SK-N-SH treated with all-trans-retinoic acid at 6 μM for 48 hours (cell line): ENCODE results near the gene DISP3.

Experiments
- ATAC-seq: fragments of 200-7000 bp; cut with Tn5 transposase; 3 replicates; pipeline ENCODE4 v1.9.1; 2020; ENCODE audit warnings: mild to moderate bottlenecking, moderate library complexity
- BACH2 ChIP-seq: fragments of 250-450 bp; sonication (Bioruptor Pico); IDR thresholded peaks from 2 replicates; pipeline ENCODE4 v1.9.0; 2021; ENCODE audit warnings: mild to moderate bottlenecking, borderline replicate concordance
- CSDC2 ChIP-seq: fragments of 250-450 bp; sonication (Bioruptor Pico); IDR thresholded peaks from 2 replicates; pipeline ENCODE4 v1.5.0; 2020; ENCODE audit warnings: mild to moderate bottlenecking, moderate library complexity
- ESRRG ChIP-seq: fragments of 250-450 bp; sonication (Bioruptor Pico); IDR thresholded peaks from 2 replicates; pipeline ENCODE4 v1.6.1; 2021; ENCODE audit warnings: mild to moderate bottlenecking
- GLIS3 ChIP-seq: fragments of 250-450 bp; sonication (Bioruptor Pico); IDR thresholded peaks from 2 replicates; pipeline ENCODE4 v1.5.0; 2020; ENCODE audit warnings: mild to moderate bottlenecking, moderate library complexity
- ISL1 ChIP-seq: fragments of 250-450 bp; sonication (Bioruptor Pico); IDR thresholded peaks from 2 replicates; pipeline ENCODE4 v2.1.2; 2022; ENCODE audit warnings: mild to moderate bottlenecking, moderate library complexity
- OSR1 ChIP-seq: fragments of 250-450 bp; sonication (Bioruptor Pico); IDR thresholded peaks from 2 replicates; pipeline ENCODE4 v1.8.0; 2022; ENCODE audit warnings: moderate library complexity, mild to moderate bottlenecking, inconsistent platforms
- PPARA ChIP-seq: fragments of 250-450 bp; sonication (Bioruptor Pico); IDR thresholded peaks from 2 replicates; pipeline ENCODE4 v1.5.0; 2020; ENCODE audit warnings: mild to moderate bottlenecking, borderline replicate concordance
- RARB ChIP-seq: fragments of 250-450 bp; sonication (Bioruptor Pico); IDR thresholded peaks from 2 replicates; pipeline ENCODE4 v1.8.0; 2021; ENCODE audit warnings: mild to moderate bottlenecking, moderate library complexity
- SNAI2 ChIP-seq: fragments of 250-450 bp; sonication (Bioruptor Pico); IDR thresholded peaks from 2 replicates; pipeline ENCODE4 v1.5.0; 2020; ENCODE audit warnings: mild to moderate bottlenecking, moderate library complexity
- TCF4 ChIP-seq: fragments of 250-450 bp; sonication (Bioruptor Pico); IDR thresholded peaks from 2 replicates; pipeline ENCODE4 v1.8.0; 2021; ENCODE audit warnings: mild to moderate bottlenecking, moderate library complexity, borderline replicate concordance
- TOX ChIP-seq: fragments of 250-450 bp; sonication (Bioruptor Pico); IDR thresholded peaks from 2 replicates; pipeline ENCODE4 v1.8.0; 2021; ENCODE audit warnings: mild to moderate bottlenecking, moderate library complexity, borderline replicate concordance
- ZC3H10 ChIP-seq: fragments of 250-450 bp; sonication (Bioruptor Pico); IDR thresholded peaks from 2 replicates; pipeline ENCODE4 v1.5.1; 2021; ENCODE audit warnings: mild to moderate bottlenecking, moderate library complexity
- ZFP3 ChIP-seq: fragments of 250-450 bp; sonication (Bioruptor Pico); IDR thresholded peaks from 2 replicates; pipeline ENCODE4 v1.5.0; 2020; ENCODE audit warnings: mild to moderate bottlenecking, moderate library complexity
- ZFP30 ChIP-seq: fragments of 450-650 bp; formaldehyde crosslinking; IDR thresholded peaks from 2 replicates; pipeline ENCODE4 v1.5.0; 2022; ENCODE audit warnings: mild to moderate bottlenecking, moderate library complexity
- ZNF565 ChIP-seq: fragments of 450-650 bp; formaldehyde crosslinking; conservative IDR thresholded peaks from 2 replicates; pipeline ENCODE4 v1.5.0; 2020; ENCODE audit warnings: low read depth, mild to moderate bottlenecking, moderate library complexity
- ZNF70 ChIP-seq: fragments of 450-650 bp; formaldehyde crosslinking; IDR thresholded peaks from 2 replicates; pipeline ENCODE4 v1.5.0; 2020; ENCODE audit warnings: mild to moderate bottlenecking, moderate library complexity
- ZNF8 ChIP-seq: fragments of 450-650 bp; formaldehyde crosslinking; IDR thresholded peaks from 2 replicates; pipeline ENCODE4 v1.5.0; 2020; ENCODE audit warnings: mild to moderate bottlenecking, moderate library complexity
- TF ChIP-seq, protein P1 (sequence below): fragments of 250-450 bp; sonication (Bioruptor Pico); IDR thresholded peaks from 2 replicates; pipeline ENCODE4 v1.8.0; 2020; ENCODE audit warnings: mild to moderate bottlenecking, moderate library complexity, borderline replicate concordance
- TF ChIP-seq, protein P2 (sequence below): fragments of 250-450 bp; sonication (Bioruptor Pico); IDR thresholded peaks from 2 replicates; pipeline ENCODE4 v1.8.0; 2021; ENCODE audit warnings: low read depth, mild to moderate bottlenecking, moderate library complexity, borderline replicate concordance
- TF ChIP-seq, protein P3 (sequence below): fragments of 250-450 bp; sonication (Bioruptor Pico); IDR thresholded peaks from 2 replicates; pipeline ENCODE4 v1.5.1; 2021; ENCODE audit warnings: mild to moderate bottlenecking, moderate library complexity
- TF ChIP-seq, protein P4 (sequence below): fragments of 250-450 bp; sonication (Bioruptor Pico); IDR thresholded peaks from 2 replicates; pipeline ENCODE4 v1.5.0; 2020; ENCODE audit warnings: mild to moderate bottlenecking, moderate library complexity
- TF ChIP-seq, protein P5 (sequence below): fragments of 250-450 bp; sonication (Bioruptor Pico); IDR thresholded peaks from 2 replicates; pipeline ENCODE4 v1.5.1; 2020; ENCODE audit warnings: low read depth, mild to moderate bottlenecking, moderate library complexity

Gene DISP3

DNA sequence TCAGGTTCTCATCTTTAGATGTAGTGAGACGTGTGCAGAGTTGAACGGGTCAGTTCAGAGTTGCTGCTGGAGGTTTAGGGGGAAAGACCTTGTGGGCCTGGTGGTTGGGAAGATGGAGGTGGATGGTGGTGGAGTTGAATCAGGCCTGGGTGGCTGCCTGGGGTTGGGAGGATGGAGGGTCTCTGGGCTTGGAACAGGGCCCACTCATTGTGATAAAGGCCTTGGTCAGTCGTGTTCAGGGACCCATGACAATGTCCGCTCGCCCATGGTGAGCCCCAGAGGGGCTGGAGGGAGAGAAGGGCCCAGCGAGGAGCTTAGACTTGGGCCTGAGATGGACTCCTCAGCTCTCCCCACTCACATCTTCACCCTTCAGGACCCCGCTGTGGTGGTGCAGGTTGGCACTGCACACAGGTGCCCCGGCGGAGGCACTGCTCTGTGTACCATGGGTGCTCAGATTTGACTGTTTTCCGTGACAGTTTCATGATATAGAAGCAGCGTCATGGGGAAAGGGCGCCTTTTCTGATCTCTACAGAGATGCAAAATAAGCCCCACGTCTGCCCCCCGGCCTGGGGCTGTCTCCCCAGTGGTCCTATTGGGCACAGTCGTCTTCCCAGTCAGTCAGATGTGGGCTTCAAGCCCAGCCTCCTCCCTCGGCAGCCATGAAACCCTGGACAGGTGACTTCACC, 39.2 kb downstream of the DISP3 start:
- no peak for ATAC-seq
- TF ChIP-seq ISL1 (CRISPR knock-in tag) (no peak), ZFP30 (no peak), GLIS3 (no peak), ZNF70 (CRISPR knock-in tag) (no peak), RARB (CRISPR knock-in tag) (no peak), CSDC2 (CRISPR knock-in tag) (no peak), PPARA (CRISPR knock-in tag) (no peak), OSR1 (CRISPR knock-in tag) (no peak), ZNF565 (CRISPR knock-in tag) (no peak), TCF4 (CRISPR knock-in tag) (no peak), ZC3H10 (CRISPR knock-in tag) (no peak), ESRRG (CRISPR knock-in tag) (no peak), ZFP3 (no peak), ZNF8 (CRISPR knock-in tag) (no peak), BACH2 (no peak), TOX (CRISPR knock-in tag) (no peak)
- TF ChIP-seq, protein P1, sequence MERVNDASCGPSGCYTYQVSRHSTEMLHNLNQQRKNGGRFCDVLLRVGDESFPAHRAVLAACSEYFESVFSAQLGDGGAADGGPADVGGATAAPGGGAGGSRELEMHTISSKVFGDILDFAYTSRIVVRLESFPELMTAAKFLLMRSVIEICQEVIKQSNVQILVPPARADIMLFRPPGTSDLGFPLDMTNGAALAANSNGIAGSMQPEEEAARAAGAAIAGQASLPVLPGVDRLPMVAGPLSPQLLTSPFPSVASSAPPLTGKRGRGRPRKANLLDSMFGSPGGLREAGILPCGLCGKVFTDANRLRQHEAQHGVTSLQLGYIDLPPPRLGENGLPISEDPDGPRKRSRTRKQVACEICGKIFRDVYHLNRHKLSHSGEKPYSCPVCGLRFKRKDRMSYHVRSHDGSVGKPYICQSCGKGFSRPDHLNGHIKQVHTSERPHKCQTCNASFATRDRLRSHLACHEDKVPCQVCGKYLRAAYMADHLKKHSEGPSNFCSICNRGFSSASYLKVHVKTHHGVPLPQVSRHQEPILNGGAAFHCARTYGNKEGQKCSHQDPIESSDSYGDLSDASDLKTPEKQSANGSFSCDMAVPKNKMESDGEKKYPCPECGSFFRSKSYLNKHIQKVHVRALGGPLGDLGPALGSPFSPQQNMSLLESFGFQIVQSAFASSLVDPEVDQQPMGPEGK (CRISPR knock-in tag) = no peak
- TF ChIP-seq, protein P2, sequence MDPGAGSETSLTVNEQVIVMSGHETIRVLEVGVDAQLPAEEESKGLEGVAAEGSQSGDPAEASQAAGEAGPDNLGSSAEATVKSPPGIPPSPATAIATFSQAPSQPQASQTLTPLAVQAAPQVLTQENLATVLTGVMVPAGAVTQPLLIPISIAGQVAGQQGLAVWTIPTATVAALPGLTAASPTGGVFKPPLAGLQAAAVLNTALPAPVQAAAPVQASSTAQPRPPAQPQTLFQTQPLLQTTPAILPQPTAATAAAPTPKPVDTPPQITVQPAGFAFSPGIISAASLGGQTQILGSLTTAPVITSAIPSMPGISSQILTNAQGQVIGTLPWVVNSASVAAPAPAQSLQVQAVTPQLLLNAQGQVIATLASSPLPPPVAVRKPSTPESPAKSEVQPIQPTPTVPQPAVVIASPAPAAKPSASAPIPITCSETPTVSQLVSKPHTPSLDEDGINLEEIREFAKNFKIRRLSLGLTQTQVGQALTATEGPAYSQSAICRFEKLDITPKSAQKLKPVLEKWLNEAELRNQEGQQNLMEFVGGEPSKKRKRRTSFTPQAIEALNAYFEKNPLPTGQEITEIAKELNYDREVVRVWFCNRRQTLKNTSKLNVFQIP (CRISPR knock-in tag) = no peak
- TF ChIP-seq, protein P3, sequence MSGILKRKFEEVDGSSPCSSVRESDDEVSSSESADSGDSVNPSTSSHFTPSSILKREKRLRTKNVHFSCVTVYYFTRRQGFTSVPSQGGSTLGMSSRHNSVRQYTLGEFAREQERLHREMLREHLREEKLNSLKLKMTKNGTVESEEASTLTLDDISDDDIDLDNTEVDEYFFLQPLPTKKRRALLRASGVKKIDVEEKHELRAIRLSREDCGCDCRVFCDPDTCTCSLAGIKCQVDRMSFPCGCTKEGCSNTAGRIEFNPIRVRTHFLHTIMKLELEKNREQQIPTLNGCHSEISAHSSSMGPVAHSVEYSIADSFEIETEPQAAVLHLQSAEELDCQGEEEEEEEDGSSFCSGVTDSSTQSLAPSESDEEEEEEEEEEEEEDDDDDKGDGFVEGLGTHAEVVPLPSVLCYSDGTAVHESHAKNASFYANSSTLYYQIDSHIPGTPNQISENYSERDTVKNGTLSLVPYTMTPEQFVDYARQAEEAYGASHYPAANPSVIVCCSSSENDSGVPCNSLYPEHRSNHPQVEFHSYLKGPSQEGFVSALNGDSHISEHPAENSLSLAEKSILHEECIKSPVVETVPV (CRISPR knock-in tag) = no peak
- TF ChIP-seq, protein P4, sequence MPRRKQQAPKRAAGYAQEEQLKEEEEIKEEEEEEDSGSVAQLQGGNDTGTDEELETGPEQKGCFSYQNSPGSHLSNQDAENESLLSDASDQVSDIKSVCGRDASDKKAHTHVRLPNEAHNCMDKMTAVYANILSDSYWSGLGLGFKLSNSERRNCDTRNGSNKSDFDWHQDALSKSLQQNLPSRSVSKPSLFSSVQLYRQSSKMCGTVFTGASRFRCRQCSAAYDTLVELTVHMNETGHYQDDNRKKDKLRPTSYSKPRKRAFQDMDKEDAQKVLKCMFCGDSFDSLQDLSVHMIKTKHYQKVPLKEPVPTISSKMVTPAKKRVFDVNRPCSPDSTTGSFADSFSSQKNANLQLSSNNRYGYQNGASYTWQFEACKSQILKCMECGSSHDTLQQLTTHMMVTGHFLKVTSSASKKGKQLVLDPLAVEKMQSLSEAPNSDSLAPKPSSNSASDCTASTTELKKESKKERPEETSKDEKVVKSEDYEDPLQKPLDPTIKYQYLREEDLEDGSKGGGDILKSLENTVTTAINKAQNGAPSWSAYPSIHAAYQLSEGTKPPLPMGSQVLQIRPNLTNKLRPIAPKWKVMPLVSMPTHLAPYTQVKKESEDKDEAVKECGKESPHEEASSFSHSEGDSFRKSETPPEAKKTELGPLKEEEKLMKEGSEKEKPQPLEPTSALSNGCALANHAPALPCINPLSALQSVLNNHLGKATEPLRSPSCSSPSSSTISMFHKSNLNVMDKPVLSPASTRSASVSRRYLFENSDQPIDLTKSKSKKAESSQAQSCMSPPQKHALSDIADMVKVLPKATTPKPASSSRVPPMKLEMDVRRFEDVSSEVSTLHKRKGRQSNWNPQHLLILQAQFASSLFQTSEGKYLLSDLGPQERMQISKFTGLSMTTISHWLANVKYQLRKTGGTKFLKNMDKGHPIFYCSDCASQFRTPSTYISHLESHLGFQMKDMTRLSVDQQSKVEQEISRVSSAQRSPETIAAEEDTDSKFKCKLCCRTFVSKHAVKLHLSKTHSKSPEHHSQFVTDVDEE (CRISPR knock-in tag) = no peak

DNA sequence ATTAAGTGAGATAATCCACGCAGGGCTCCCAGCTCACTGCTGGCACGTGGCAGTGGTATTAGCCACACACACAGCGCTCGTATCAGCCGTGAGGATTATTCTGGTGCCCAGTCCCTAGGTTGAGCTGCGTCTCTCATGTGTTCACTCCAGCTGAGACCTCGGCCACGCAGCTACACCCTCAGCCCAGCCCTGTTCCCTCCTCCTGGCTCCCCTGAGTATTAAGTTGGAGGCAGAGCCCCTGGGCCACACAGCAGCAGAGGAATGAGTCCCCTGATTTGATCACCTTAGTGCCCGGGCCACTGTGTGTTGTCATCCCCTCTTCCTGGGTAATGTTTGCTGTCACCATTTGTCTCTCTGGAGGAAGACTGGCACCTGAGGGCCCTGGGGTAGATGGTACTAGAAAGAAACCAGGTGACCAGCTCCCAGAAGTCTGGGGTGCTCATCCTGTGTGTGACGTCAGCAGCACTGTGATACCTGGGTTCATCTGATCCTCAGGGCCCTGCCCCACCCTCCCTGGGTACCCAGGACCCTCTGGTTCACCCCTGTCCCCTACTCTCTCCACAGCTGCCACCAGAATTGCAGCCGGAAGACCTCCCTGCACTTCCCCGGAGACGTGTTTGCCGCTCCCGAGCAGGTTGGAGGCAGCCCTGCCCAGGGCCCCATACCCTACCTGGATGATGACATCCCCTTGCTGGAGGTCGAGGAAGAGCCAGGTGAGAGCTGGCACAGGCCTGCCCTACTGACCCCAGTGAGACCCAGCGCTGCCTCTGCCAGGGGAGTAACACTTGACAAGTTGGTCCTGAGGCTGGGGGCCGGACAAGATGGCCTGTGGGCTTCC, 40.1 kb downstream of the DISP3 start:
- ATAC-seq = no peak
- no peak for TF ChIP-seq SNAI2 (CRISPR knock-in tag)
- TF ChIP-seq ZFP30 = no peak
- TF ChIP-seq ZNF565 (CRISPR knock-in tag) = no peak
- TF ChIP-seq TOX (CRISPR knock-in tag) = no peak
- TF ChIP-seq, protein P4 (CRISPR knock-in tag) = no peak
- no peak for TF ChIP-seq TCF4 (CRISPR knock-in tag)
- TF ChIP-seq, protein P3 (CRISPR knock-in tag) = no peak
- no peak for TF ChIP-seq CSDC2 (CRISPR knock-in tag)
- TF ChIP-seq, protein P5, sequence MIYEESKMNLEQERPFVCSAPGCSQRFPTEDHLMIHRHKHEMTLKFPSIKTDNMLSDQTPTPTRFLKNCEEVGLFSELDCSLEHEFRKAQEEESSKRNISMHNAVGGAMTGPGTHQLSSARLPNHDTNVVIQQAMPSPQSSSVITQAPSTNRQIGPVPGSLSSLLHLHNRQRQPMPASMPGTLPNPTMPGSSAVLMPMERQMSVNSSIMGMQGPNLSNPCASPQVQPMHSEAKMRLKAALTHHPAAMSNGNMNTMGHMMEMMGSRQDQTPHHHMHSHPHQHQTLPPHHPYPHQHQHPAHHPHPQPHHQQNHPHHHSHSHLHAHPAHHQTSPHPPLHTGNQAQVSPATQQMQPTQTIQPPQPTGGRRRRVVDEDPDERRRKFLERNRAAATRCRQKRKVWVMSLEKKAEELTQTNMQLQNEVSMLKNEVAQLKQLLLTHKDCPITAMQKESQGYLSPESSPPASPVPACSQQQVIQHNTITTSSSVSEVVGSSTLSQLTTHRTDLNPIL = no peak
- no peak for TF ChIP-seq PPARA (CRISPR knock-in tag)
- TF ChIP-seq ESRRG (CRISPR knock-in tag) = no peak
- no peak for TF ChIP-seq ZNF70 (CRISPR knock-in tag)
